Hepatocyte (in vitro differentiated cells): Measurements from ENCODE around the gene PHACTR1. TPM values are rescaled to one million over a fixed set of nuclear protein-coding genes. Genes with fewer than 3 reads are reported as not detected.
A peak's percentile ranks its signal among the peaks of the same experiment; 100 is the strongest.

Experiments
- DNase-seq: peaks from one replicate; pipeline ENCODE4 v3.0.0-alpha.2; 2016; ENCODE audit warnings: low spot score
- H2AFZ ChIP-seq: fragments of 200-600 bp; sonication (generic); 2 replicates; pipeline ENCODE4 v1.6.0; 2016; ENCODE audit warnings: antibody characterized with exemption, mild to moderate bottlenecking
- H3K27ac ChIP-seq: fragments of 200-600 bp; sonication (generic); 2 replicates; pipeline ENCODE4 v1.5.1; 2016; ENCODE audit warnings: mild to moderate bottlenecking
- H3K27me3 ChIP-seq: fragments of 200-600 bp; sonication (generic); 2 replicates; pipeline ENCODE4 v1.6.1; 2016
- H3K36me3 ChIP-seq: fragments of 200-600 bp; sonication (generic); replicated peaks from 2 replicates; pipeline ENCODE4 v1.5.1; 2016; ENCODE audit warnings: low read depth; ENCODE audit not compliant: insufficient read depth
- H3K4me1 ChIP-seq: fragments of 200-600 bp; sonication (generic); 2 replicates; pipeline ENCODE4 v1.5.1; 2016; ENCODE audit warnings: mild to moderate bottlenecking, moderate library complexity; ENCODE audit not compliant: insufficient read depth
- H3K4me2 ChIP-seq: fragments of 200-600 bp; sonication (generic); 2 replicates; pipeline ENCODE4 v1.6.0; 2016
- H3K4me3 ChIP-seq: fragments of 200-600 bp; sonication (generic); 2 replicates; pipeline ENCODE4 v1.5.1; 2016; ENCODE audit warnings: mild to moderate bottlenecking
- H3K79me2 ChIP-seq: fragments of 200-600 bp; sonication (generic); 2 replicates; pipeline ENCODE4 v1.6.0; 2017; ENCODE audit warnings: mild to moderate bottlenecking
- H3K9me2 ChIP-seq: fragments of 200-600 bp; sonication (generic); replicated peaks from 2 replicates; pipeline ENCODE4 v1.6.0; 2017; ENCODE audit warnings: mild to moderate bottlenecking; ENCODE audit not compliant: insufficient read depth
- H3K9me3 ChIP-seq: fragments of 200-600 bp; sonication (generic); 2 replicates; pipeline ENCODE4 v1.5.1; 2016; ENCODE audit warnings: low read depth, mild to moderate bottlenecking
- H4K20me1 ChIP-seq: fragments of 200-600 bp; sonication (generic); 2 replicates; pipeline ENCODE4 v1.6.0; 2016; ENCODE audit warnings: mild to moderate bottlenecking; ENCODE audit not compliant: insufficient read depth, poor library complexity, severe bottlenecking
- CTCF ChIP-seq: fragments of 200-600 bp; sonication (generic); IDR thresholded peaks from 2 replicates; pipeline ENCODE4 v1.5.1; 2016; ENCODE audit warnings: antibody characterized with exemption, mild to moderate bottlenecking; ENCODE audit not compliant: poor library complexity
- EZH2 ChIP-seq: fragments of 200-600 bp; sonication (generic); IDR thresholded peaks from 2 replicates; pipeline ENCODE4 v1.6.1; 2016; ENCODE audit warnings: antibody characterized with exemption, mild to moderate bottlenecking, borderline replicate concordance
- EZH2phosphoT487 ChIP-seq: fragments of 200-600 bp; sonication (generic); IDR thresholded peaks from one replicate; pipeline ENCODE4 v1.6.1; 2018; ENCODE audit warnings: antibody characterized with exemption, mild to moderate bottlenecking, low read depth, moderate library complexity; ENCODE audit not compliant: unreplicated experiment, severe bottlenecking
- WGBS: methylation state at CpG from one replicate; pipeline ENCODE4 v1.1.6; 2016; ENCODE audit warnings: low lambda C conversion rate; ENCODE audit errors: missing lambda C conversion rate; 5-methylcytosine and 5-hydroxymethylcytosine counted together
- polyA plus RNA-seq: library from polyadenylated mRNA; unstranded; fragments of >200 nt; fragmentation: Nextera tagmentation; extraction: Ambion mirVana; gene quantifications from 2 replicates; pipeline ENCODE4 v1.2.1, GENCODE V29; 2016
- total RNA-seq: library from RNA; depleted of rRNA; stranded (reverse); fragments of >200 nt; gene quantifications from 2 replicates; pipeline ENCODE4 v1.2.3, GENCODE V29; 2014

PHACTR1 gene
- total and polyA plus RNA-seq, 2 experiments from 2014 or later: 3.0 to 4.3 TPM

DNA sequence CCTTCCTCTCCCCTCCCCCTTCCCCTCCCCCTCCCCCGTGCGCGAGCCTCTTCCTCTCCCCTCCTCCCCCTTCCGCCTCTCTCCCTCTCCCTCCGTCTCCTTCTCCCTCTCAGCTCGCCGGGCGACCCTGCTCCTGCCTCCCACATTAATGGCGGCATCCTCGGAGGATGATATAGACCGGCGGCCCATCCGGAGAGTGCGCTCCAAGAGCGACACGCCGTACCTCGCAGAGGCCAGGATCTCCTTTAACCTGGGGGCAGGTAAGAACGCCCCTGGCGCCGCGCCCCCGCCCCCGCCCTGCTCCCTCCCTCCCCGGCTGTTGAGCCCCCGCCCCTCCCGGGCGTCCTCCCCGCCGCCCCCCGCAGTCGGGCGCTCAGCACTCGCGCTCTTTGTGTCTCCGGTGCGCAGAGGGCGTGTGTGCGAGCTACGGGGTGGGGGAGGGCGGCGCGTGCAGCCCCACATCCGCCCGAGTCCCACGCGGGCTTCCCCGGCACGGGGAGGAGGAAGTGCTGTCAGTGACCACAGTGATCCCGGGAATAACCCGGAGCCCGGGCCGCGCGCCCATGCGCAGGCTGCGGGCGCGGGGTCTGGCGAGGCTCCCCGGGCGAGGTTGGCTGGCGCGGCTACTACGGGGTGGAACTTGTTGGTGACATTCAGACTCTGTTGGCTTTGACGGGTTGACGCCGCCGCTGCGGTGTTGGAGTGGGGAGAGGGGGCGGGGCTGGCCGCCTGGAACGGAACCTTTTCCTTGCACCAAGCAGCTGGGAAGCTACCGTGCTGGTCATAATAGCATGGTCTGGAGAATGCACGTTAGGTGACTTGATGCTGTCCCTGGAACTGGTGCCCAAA lies 33.2 kb downstream of the PHACTR1 start:
- Histone ChIP-seq H3K36me3 (no peaks in the 10 kb centered on the region), H3K27me3 (peaks cover 51% of the 10 kb centered on the region), H2AFZ (no peak overlapping the region), H3K9me3 (no peaks in the 10 kb centered on the region), H3K9me2 (no peaks in the 10 kb centered on the region), H3K27ac (no peak overlapping the region), H3K4me3 (no peak overlapping the region), H3K4me2 (peak overlapping the region; percentile 78), H3K4me1 (peaks cover 4% of the 10 kb centered on the region), H4K20me1 (no peaks in the 10 kb centered on the region), H3K79me2 (no peaks in the 10 kb centered on the region)
- no peak for DNase-seq
- WGBS: under 1% methylated on average over 54 of the region's 75 CpGs
- no peak for TF ChIP-seq CTCF
- peak; percentile 40 for TF ChIP-seq EZH2

DNA sequence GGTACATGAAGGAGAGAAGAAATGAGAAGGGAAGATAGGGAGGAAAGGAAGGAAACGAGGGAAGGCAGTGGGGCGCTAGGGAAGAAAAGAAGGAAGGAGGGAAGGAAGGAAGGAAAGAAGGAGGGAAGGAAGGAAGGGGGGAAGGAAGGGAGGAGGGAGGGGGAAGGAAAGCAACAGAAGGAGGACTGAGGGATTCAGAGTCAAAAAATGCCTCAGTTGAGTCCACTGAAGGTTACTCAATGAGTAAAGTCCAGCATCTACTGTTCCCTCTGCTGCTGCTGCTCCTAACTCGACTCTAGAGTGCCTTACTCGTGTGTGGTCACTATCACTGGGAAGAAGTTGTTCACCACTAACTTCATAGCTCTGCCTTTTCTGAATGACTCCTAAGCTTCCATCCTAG lies 33.8 kb downstream of the PHACTR1 start:
- Histone ChIP-seq H3K27ac (no peak overlapping the region), H3K9me2 (no peaks in the 10 kb centered on the region), H3K9me3 (no peaks in the 10 kb centered on the region), H3K4me3 (no peak overlapping the region), H3K79me2 (no peaks in the 10 kb centered on the region), H3K36me3 (no peaks in the 10 kb centered on the region), H4K20me1 (no peaks in the 10 kb centered on the region), H3K4me1 (peaks cover 4% of the 10 kb centered on the region), H3K27me3 (peaks cover 51% of the 10 kb centered on the region), H3K4me2 (peak overlapping the region; percentile 78), H2AFZ (no peak overlapping the region)
- TF ChIP-seq EZH2phosphoT487: no peak
- 36% methylated on average over 2 of the region's 4 CpGs for WGBS
- DNase-seq: no peak

DNA sequence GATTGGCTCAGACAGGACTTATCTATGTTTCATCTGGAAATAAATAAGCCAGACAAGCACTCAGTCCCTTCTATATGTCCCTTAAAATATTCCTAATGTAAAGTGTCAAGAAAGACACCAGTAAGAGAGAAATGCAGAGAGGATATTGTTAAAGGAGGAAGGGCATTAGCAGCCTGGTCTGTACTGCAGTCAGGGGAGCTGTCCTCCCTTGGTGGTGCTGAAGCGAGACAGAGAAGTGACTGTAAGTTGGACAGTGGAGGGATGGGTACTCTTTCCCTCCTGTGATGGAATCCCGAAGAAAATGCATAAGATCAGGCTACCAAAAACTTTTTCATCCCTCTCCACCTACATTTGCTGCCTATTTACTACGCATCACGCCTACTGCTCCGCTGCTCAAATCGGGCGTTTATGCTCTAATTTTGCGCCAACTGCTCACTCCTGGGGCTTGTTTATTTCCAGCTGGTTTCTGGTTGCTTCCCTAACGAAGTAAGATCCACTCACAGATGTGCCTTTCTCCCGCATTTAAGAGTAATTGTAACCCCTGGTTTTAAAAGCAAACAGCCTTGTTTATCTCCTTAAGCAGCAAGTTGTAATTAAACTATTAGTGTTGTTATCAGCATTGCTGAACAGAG lies 35.2 kb downstream of the PHACTR1 start:
- Histone ChIP-seq H4K20me1 (no peaks in the 10 kb centered on the region), H3K4me2 (no peak overlapping the region), H3K9me3 (no peaks in the 10 kb centered on the region), H3K4me1 (peaks cover 4% of the 10 kb centered on the region), H3K27me3 (peaks cover 47% of the 10 kb centered on the region), H3K27ac (no peak overlapping the region), H3K79me2 (no peaks in the 10 kb centered on the region), H3K36me3 (no peaks in the 10 kb centered on the region), H2AFZ (no peak overlapping the region), H3K4me3 (no peak overlapping the region), H3K9me2 (no peaks in the 10 kb centered on the region)
- peak; percentile 85 for DNase-seq
- 56% methylated on average over 10 of the region's 10 CpGs for WGBS
- no peak for TF ChIP-seq EZH2phosphoT487
- no peak for TF ChIP-seq CTCF
- TF ChIP-seq EZH2: no peak

GRCh38 chr6:12753036-12753435 lies 36.5 kb downstream of the PHACTR1 start:
- H3K36me3 ChIP-seq: no peaks in the 10 kb centered on the region
- peaks cover 34% of the 10 kb centered on the region for H3K27me3 ChIP-seq
- no peaks in the 10 kb centered on the region for H3K79me2 ChIP-seq
- no peaks in the 10 kb centered on the region for H3K9me2 ChIP-seq
- H3K4me1 ChIP-seq: peaks cover 4% of the 10 kb centered on the region
- no peak overlapping the region for H2AFZ ChIP-seq
- TF ChIP-seq EZH2phosphoT487 (no peak), CTCF (no peak), EZH2 (no peak)
- H4K20me1 ChIP-seq: no peaks in the 10 kb centered on the region
- H3K4me3 ChIP-seq: no peak overlapping the region
- no peaks in the 10 kb centered on the region for H3K9me3 ChIP-seq
- no peak overlapping the region for H3K27ac ChIP-seq
- no peak for DNase-seq
- 78% methylated on average over 2 of the region's 2 CpGs for WGBS
- H3K4me2 ChIP-seq: no peak overlapping the region
